Retinal pigment epithelial cell (primary cell): ENCODE data around the gene PIK3R5.

ENCODE experiments used
- DNase-seq: peaks from one replicate; pipeline ENCODE4 v3.0.0-alpha.2; 2010; ENCODE audit warnings: low read depth
- H3K4me3 ChIP-seq: 2 replicates; pipeline ENCODE4 v1.5.1; 2011; ENCODE audit warnings: mild to moderate bottlenecking, low read length, control low read depth, moderate library complexity
- CTCF ChIP-seq: conservative IDR thresholded peaks from 2 replicates; pipeline ENCODE4 v1.5.1; 2011; ENCODE audit warnings: low read depth, low read length, control low read depth, inconsistent platforms

Gene PIK3R5

DNA sequence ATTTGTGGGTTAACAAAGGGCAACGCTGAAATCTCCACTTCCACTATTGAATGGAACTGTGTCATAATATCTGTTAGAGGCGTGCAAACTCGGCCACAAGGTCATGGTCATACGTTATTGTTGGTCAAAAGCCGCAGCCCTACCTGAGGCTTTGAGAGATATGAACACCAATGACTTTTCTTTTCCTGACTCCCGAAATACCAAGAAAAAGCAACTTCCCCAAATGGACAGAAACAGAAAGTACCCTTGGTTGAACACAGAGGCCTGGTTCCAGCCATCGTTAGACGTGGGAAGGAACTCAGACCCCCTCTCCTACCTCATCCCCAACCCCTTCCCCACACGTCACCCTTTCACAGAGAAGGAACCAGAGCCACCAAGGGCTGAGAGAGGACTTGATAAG, 1.4 kb upstream of the PIK3R5 start:
- H3K4me3 ChIP-seq = no peak overlapping the region
- no peak for TF ChIP-seq CTCF
- DNase-seq = no peak

DNA sequence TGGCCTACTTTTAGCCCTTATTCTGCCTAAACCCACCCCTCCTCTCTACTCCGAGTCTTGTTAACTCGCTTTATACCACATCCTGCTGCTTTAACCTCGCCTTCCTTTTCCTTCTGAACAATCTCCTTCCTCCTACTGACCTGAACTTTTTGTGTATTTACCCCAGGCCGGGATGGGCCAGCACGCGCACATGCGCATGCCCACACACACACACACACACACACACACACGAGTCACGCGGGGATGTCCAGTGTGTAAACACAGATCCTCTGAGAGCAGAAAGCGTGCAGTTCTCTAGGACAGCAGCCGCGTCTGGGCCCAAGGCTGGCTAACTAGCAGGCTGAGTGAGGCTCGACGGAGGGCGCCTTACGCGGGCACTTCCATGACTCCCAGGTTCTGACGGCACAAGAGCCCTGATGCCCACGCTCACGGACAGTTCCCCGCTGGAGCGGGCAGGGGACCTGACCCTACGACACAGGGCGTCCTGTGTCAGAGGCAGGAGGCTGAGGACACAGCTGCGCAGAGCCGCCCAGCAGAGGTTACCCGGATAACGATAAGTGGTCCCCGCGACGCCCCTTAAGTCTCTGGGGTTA, 610 bp downstream of the PIK3R5 start:
- no peak for TF ChIP-seq CTCF
- no peak overlapping the region for H3K4me3 ChIP-seq
- no peak for DNase-seq

- DNase-seq = no peak
- no peak overlapping the region for H3K4me3 ChIP-seq
- no peak for TF ChIP-seq CTCF
These were observed 1.8 kb downstream of the PIK3R5 start for GRCh38 chr17:8963647-8964258.

DNA sequence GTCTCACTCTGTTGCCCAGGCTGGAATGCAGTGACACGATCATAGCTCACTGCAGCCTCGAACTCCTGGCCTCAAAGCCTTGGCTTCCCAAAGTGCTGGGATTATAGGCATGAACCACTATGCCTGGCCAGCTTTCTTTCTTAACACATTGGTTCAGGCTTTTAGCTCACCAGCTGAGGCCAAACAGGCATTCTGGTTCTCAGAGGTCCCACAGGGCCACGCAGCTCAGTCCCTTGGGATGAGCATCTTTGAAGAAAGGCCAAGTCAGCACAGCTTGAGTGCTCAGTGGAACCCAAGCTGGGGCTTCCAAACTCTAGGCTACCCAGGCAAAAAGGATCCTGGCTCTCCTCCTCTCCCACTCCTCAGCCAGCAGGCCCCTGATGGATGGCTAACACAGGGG, 2.5 kb downstream of the PIK3R5 start:
- DNase-seq = no peak
- H3K4me3 ChIP-seq = no peak overlapping the region
- TF ChIP-seq CTCF = no peak

DNA sequence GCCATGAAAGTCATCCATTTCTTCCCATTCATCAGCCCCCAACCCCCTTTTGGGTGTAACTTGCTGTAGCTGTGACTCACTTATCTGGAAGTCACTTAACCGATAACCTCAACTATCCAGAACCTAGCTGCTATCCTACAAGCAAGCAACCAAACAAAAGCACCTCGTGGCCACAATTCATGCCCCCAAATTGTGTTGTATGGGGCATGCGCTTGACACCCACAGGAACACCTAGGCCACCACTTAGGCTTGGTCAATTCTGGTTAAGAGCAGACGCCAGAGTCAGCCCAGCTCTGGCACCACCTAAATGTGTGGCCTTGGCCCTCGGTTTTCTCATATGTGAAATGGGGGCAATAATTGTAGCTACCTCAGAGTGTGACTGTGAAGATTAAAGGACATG, 3.7 kb downstream of the PIK3R5 start:
- no peak overlapping the region for H3K4me3 ChIP-seq
- DNase-seq = no peak
- TF ChIP-seq CTCF = no peak

DNA sequence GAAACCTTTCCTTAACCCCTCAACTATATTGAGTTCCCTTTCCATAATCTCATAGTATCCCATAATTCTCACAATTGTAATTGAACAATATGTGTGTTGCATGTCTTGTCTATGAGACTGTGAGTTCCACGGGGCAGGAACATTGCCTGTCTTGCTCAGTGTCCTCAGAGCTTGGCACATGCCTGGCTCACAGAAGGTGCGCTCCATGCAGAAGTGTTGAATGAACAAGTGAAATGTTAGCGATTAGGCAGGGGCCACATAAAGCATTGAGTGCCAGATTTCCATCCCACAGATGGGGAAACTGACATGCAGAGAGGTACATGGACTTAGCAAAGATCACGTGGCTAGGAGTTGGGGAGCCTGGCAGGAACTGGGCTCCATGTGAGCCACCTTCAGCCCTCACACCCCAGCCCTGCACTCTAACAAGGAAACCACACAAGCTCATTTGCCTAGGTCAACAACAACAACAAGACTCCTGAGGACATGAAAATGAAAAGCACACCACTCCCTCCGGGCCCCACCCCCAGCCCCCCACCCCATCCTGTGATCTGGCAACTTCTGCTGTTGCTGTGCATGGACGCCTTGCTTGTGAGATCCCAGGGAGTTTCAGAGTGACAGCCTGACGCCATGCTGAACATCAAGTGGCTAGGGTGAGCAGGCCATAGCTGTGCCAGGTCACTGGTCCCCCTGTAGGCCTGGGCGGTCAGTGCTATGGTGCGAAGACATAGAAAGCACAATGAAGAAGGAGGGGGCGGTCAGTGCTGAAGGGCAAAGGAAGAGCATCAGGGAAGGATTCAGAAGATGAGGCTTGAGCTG, 5.0 kb downstream of the PIK3R5 start:
- TF ChIP-seq CTCF = no peak
- no peak for DNase-seq

DNA sequence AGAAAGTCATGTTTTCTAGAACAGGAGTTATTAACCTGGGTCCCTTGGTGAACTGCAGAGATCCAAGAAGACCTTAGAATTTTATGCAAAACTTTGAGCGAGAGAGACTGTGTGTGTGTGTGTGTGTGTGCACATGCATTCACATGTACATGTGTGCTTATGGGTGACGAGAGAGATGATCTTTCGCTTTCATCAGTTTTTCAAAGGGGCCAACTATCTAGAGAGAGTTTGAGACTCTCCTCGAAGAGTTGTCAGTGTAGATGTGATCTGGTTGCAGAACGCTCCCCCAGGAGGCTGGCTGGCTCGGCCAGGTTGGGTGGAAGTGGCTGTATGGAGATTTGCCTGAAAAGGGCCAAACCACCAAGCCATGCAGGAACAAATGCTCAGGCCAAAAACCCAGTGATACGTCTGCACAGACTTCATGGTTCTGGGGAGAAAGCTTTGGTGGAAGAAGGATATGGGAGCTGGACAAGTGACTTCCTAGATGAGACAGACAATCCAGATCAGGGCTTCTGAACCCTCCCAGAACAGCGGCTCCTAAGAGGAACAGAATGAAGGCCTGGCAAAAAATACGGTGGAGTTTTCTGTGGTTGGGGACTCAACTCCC, 6.1 kb downstream of the PIK3R5 start:
- no peak for DNase-seq
- H3K4me3 ChIP-seq = no peak overlapping the region
- TF ChIP-seq CTCF = no peak

More for the DNA sequence above, 5.0 kb downstream of the PIK3R5 start:
- no peak overlapping the region for H3K4me3 ChIP-seq
